Uterus (tissue), 4 donors: ENCODE measurements around the gene BRD7. TPM values are rescaled to one million over a fixed set of nuclear protein-coding genes. Genes with fewer than 3 reads are reported as not detected.

Experiments
- DNase-seq, 2 donors: peaks; one replicate each; pipeline ENCODE4 v3.0.0-alpha.2; 2019 to 2020
- H3K27ac ChIP-seq, 2 donors: fragments of 200-600 bp; sonication (generic); 1 replicate in 1 of 2; 2 replicates in 1 of 2; pipeline ENCODE4 v1.5.1; 2016 to 2018
- H3K27me3 ChIP-seq, 2 donors: fragments of 200-600 bp; sonication (generic); one replicate each; pipeline ENCODE4 v1.5.1; 2018 to 2019; ENCODE audit warnings: control low read depth in 1 of 2
- H3K36me3 ChIP-seq, 2 donors: fragments of 200-600 bp; sonication (generic); one replicate each; pipeline ENCODE4 v1.5.1; 2019; ENCODE audit warnings: control low read depth in 1 of 2
- H3K4me1 ChIP-seq, 2 donors: fragments of 200-600 bp; sonication (generic); one replicate each; pipeline ENCODE4 v1.5.1; 2018 to 2019; ENCODE audit warnings: control low read depth in 1 of 2
- H3K4me3 ChIP-seq, 2 donors: fragments of 200-600 bp; sonication (generic); 1 replicate in 1 of 2; 2 replicates in 1 of 2; pipeline ENCODE4 v1.5.1; 2018 to 2019; ENCODE audit warnings: mild to moderate bottlenecking in 1 of 2
- H3K9me3 ChIP-seq, 2 donors: fragments of 200-600 bp; sonication (generic); one replicate each; pipeline ENCODE4 v1.5.1; 2019; ENCODE audit warnings: control low read depth in 1 of 2
- POLR2A ChIP-seq, 2 donors: fragments of 450-650 bp; IDR thresholded peaks; one replicate each; pipeline ENCODE4 v1.6.1; 2016; ENCODE audit warnings: antibody characterized with exemption in 2 of 2, mild to moderate bottlenecking in 1 of 2, moderate library complexity in 1 of 2
- intact Hi-C: fragments of 100-400 bp; cut with DNase I; formaldehyde crosslinking; loops from one replicate; pipeline ENCODE4 v1.15.1; 2023; ENCODE audit warnings: low total_unique reads
- total RNA-seq, 4 donors: library from RNA; depleted of rRNA in 3 of 4; stranded (reverse); fragments of >200 nt in 3 of 4; gene quantifications; one replicate each; pipeline versions ENCODE4 v1.1.0 to v1.2.4, GENCODE V29; 2014 to 2023
- TF ChIP-seq, protein P1 (sequence below), 4 experiments: fragments of 200-600 bp in 2 of 4; fragments of 450-650 bp in 2 of 4; sonication (generic) in 2 of 4; IDR thresholded peaks; one replicate each; pipeline ENCODE4 v1.5.1; 2016 to 2019; ENCODE audit warnings: antibody characterized with exemption in 4 of 4, mild to moderate bottlenecking in 2 of 4, moderate library complexity in 1 of 4
- donor health status: DM: yes; HTN: yes; CAD: no.

BRD7 gene
- total RNA-seq, 4 donors from 2014 or later = 26.9 to 74.8 (median 40.3) TPM

DNA sequence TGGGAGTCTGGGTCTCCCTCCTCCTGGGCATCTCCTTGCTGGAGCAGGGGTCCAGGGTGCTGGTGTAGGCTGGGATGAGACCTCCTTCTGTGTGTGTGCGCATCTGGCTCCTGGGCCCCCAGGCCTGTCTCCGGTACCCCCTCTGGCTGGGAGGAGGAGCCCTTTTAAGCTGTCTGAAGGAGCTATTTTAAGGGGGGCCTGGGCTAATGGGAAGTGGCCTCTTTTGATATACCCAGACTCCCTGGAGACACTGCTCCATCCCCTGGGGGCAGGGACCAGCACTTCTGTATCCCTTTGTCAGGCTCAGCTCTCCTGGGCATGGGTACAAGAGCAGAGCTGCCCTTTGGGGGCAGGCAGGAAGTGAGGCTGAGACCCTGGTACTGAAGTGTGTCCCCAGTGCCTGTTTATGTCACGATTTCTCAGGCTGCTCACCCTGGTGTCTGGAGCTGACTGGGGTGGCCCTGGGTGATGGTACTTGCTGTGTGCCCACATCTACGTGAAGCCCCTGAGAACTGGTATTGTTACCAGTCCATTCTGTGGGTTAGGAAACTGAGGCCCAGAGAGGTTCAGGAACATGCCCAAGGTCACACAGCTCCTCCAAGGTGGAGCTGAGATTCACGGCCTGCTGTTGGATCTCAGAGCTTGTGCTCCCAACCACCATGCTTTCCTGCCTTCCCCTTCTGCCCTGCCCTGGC lies 96.0 kb downstream of the BRD7 start:
- no peak overlapping the region for H3K27ac ChIP-seq
- TF ChIP-seq, protein P1, sequence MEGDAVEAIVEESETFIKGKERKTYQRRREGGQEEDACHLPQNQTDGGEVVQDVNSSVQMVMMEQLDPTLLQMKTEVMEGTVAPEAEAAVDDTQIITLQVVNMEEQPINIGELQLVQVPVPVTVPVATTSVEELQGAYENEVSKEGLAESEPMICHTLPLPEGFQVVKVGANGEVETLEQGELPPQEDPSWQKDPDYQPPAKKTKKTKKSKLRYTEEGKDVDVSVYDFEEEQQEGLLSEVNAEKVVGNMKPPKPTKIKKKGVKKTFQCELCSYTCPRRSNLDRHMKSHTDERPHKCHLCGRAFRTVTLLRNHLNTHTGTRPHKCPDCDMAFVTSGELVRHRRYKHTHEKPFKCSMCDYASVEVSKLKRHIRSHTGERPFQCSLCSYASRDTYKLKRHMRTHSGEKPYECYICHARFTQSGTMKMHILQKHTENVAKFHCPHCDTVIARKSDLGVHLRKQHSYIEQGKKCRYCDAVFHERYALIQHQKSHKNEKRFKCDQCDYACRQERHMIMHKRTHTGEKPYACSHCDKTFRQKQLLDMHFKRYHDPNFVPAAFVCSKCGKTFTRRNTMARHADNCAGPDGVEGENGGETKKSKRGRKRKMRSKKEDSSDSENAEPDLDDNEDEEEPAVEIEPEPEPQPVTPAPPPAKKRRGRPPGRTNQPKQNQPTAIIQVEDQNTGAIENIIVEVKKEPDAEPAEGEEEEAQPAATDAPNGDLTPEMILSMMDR (IDR thresholded peaks at IDR 0.05) = no peak
- TF ChIP-seq POLR2A (IDR thresholded peaks at IDR 0.05) = no peak
- intact Hi-C loops = no loop called here

DNA sequence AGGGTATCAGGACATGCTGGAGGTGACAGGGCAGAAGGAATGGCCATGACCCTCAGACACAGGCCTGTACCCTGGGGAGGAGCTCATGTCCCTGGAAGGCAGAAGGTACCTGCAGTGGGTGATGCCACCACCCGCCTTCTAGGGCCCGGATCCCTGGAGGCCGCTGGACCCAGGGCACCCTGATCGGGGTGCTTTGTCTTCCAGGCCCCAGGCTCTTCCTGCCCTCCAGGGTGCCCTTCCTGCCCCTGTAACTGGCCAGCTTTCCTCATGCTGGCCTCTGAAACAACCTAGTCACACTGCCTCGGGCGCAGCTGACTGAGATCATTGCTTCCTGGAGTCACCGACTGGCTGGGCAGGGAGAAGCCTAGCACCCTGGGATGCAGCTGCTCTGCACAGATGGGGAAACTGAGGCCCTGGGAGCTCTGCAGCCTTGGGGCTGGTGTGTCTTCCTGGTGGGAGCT lies 96.6 kb downstream of the BRD7 start:
- H3K9me3 ChIP-seq = no peaks in the 10 kb centered on the region
- no peaks in the 10 kb centered on the region for H3K36me3 ChIP-seq
- no peaks in the 10 kb centered on the region for H3K27me3 ChIP-seq
- no peak overlapping the region for H3K27ac ChIP-seq
- no peak for DNase-seq
- H3K4me3 ChIP-seq = no peak overlapping the region
- H3K4me1 ChIP-seq = no peaks in the 10 kb centered on the region
- TF ChIP-seq, protein P1 (IDR thresholded peaks at IDR 0.05) = no peak
- TF ChIP-seq POLR2A (IDR thresholded peaks at IDR 0.05) = no peak
- intact Hi-C loops = no loop called here

More for the DNA sequence above, 96.0 kb downstream of the BRD7 start:
- H3K9me3 ChIP-seq = no peaks in the 10 kb centered on the region
- no peaks in the 10 kb centered on the region for H3K4me1 ChIP-seq
- no peak overlapping the region for H3K4me3 ChIP-seq
- H3K27me3 ChIP-seq = no peaks in the 10 kb centered on the region
- no peaks in the 10 kb centered on the region for H3K36me3 ChIP-seq
- DNase-seq = no peak

DNA sequence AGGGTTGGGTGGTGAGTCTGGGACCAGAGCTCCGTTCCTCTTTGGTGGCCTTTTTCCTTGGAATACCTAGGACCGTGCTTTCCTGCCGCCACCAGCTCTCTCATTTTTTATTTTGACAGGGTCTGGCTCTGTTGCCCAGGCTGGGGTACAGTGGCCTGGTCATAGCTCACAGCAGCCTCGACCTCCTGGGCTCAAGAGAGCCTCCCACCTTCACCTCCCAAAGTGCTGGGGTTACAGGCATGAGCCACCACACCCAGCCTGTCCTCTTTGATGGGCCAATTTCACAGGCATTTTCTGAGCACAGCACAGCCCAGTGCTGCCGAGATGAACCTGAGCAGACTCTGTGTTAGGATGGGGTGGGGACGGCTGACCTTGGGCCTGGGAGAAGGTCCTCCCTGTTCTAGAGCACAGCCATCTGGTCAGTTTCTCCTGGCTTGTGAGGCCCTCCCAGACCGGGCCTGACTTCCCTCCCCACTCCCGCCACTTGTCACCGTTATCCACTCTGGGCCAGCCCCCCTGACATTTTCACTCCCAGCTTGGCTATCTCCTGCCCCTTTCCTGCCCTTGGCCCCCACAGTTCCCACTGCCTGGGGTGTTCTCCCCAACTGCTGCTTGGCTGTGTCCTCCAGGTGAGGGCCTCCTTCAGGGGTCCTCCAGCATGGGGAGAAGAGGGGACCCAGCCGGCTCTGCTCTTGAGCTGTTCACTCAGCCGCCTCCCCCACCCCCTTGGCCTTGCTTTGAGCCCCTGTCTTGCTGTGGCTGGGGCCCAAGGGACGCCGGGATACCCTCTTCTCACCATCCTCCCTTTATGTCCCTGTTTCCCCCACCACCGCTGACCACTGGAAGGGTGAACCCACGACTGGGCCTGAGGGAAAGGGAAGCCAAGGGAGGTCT lies 97.4 kb downstream of the BRD7 start:
- peaks cover 0 to 4% of the 10 kb centered on the region in 2 donors for H3K4me1 ChIP-seq
- no peaks in the 10 kb centered on the region for H3K9me3 ChIP-seq
- no peak overlapping the region for H3K27ac ChIP-seq
- H3K36me3 ChIP-seq = no peaks in the 10 kb centered on the region
- no peaks in the 10 kb centered on the region for H3K27me3 ChIP-seq
- TF ChIP-seq, protein P1 (IDR thresholded peaks at IDR 0.05) = no peak
- no peak overlapping the region for H3K4me3 ChIP-seq
- intact Hi-C loops = no loop called here
- no peak for DNase-seq

DNA sequence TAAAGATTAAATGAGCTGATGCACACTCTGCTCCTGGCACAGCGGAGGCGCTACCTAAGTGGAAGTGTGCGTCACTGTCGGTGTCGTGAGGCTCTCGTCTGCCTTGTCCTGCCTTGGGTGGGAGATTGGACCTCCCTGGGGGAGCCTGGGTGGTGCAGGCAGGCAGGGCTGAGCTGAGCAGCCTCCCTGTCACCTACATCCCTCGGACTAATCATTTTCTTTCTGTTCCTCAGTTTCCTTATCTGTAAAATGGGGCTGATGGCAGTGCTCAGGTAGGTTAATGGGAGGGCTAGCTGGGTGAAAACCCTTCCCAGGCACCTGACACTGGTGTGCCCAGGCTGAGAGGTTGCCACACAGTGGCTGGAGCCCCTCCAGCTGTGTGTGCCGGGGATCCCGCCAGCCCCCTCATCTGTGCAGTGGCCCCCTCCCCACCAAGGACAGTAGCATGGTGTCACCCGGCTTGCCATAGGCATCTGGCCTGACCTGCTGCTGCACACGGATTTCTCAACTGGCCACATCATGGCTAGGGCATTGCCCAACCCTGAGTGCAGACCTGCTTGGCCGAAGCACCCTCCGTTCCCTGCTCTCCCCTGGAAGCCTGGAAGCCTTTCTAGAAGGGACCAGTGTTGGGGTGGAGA lies 98.2 kb downstream of the BRD7 start:
- intact Hi-C loops = no loop called here
- Histone ChIP-seq H3K9me3 (no peaks in the 10 kb centered on the region), H3K27ac (no peak overlapping the region), H3K36me3 (no peaks in the 10 kb centered on the region), H3K4me1 (peaks cover 0 to 10% of the 10 kb centered on the region in 2 donors), H3K4me3 (no peak overlapping the region), H3K27me3 (no peaks in the 10 kb centered on the region)
- no peak for DNase-seq
- TF ChIP-seq, protein P1 (IDR thresholded peaks at IDR 0.05) = no peak
